IMR-90 (cell line): Measurements from ENCODE around the gene RNF180. TPM values are rescaled to one million over a fixed set of nuclear protein-coding genes. Genes with fewer than 3 reads are reported as not detected.

Experiments
- ATAC-seq: fragments of 200-7000 bp; cut with Tn5 transposase; 2 replicates; pipeline ENCODE4 v1.9.1; 2020; ENCODE audit warnings: low read depth, mild to moderate bottlenecking, moderate library complexity
- BruUV-seq: library from RNA; stranded (reverse); fragments of 400-500 nt; replicated peaks from 2 replicates; lab custom pipeline; 2021; lab: Mats Ljungman, UMichigan
- CTCF ChIA-PET: fragments of 300-600 bp; formaldehyde crosslinking; extraction: SDS; loops from one replicate; lab custom pipeline; 2021; ENCODE audit warnings: antibody characterized with exemption; lab: Yijun Ruan, JAX
- POLR2A ChIA-PET: fragments of 300-600 bp; sonication (Branson Sonifier 250); formaldehyde crosslinking; loops from one replicate; lab custom pipeline; 2022; ENCODE audit warnings: antibody characterized with exemption; ENCODE audit not compliant: unreplicated experiment; lab: Charles Lee
- DNase-seq: peaks from one replicate; pipeline ENCODE4 v3.0.0; 2013
- H2AFZ ChIP-seq: replicated peaks from 2 replicates; pipeline ENCODE3; 2013; ENCODE audit warnings: low read length, mild to moderate bottlenecking; ENCODE audit not compliant: poor library complexity
- H2AK5ac ChIP-seq: 2 replicates; pipeline ENCODE4 v1.6.1; 2013; ENCODE audit warnings: low read depth, low read length, inconsistent platforms
- H2AK9ac ChIP-seq: replicated peaks from 2 replicates; pipeline ENCODE3; 2013; ENCODE audit warnings: mild to moderate bottlenecking, low read depth, low read length, moderate library complexity; ENCODE audit not compliant: poor library complexity
- H2BK120ac ChIP-seq: 2 replicates; pipeline ENCODE4 v1.6.1; 2013; ENCODE audit warnings: low read depth, low read length, inconsistent platforms
- H2BK15ac ChIP-seq: 3 replicates; pipeline ENCODE4 v1.6.1; 2013; ENCODE audit warnings: low read depth, low read length, inconsistent platforms
- H2BK20ac ChIP-seq: 2 replicates; pipeline ENCODE4 v1.6.1; 2013; ENCODE audit warnings: low read depth, mild to moderate bottlenecking, inconsistent platforms, low read length, moderate library complexity
- H2BK5ac ChIP-seq: 2 replicates; pipeline ENCODE4 v1.6.1; 2013; ENCODE audit warnings: mild to moderate bottlenecking, low read depth, low read length, inconsistent platforms; ENCODE audit not compliant: poor library complexity, severe bottlenecking
- H3K14ac ChIP-seq: replicated peaks from 2 replicates; pipeline ENCODE4 v1.6.1; 2013; ENCODE audit warnings: low read depth, low read length, inconsistent platforms
- H3K18ac ChIP-seq: 2 replicates; pipeline ENCODE4 v1.6.1; 2013; ENCODE audit warnings: low read depth, low read length, control low read depth
- H3K23ac ChIP-seq: 2 replicates; pipeline ENCODE4 v1.6.1; 2013; ENCODE audit warnings: low read depth, low read length, inconsistent platforms
- H3K27ac ChIP-seq: 2 replicates; pipeline ENCODE4 v1.5.1; 2013; ENCODE audit warnings: mild to moderate bottlenecking, control low read depth, low read length; ENCODE audit not compliant: insufficient read depth
- H3K27me3 ChIP-seq: 2 replicates; pipeline ENCODE4 v1.6.1; 2013; ENCODE audit warnings: low read length; ENCODE audit not compliant: control insufficient read depth, insufficient read depth
- H3K36me3 ChIP-seq: 2 replicates; pipeline ENCODE4 v1.6.1; 2013; ENCODE audit warnings: low read length, mixed read lengths; ENCODE audit not compliant: control insufficient read depth, insufficient read depth
- H3K4ac ChIP-seq: 2 replicates; pipeline ENCODE4 v1.6.1; 2013; ENCODE audit warnings: low read depth, low read length, inconsistent platforms
- H3K4me1 ChIP-seq: 2 replicates; pipeline ENCODE4 v1.6.1; 2013; ENCODE audit warnings: low read length, mixed read lengths; ENCODE audit not compliant: control insufficient read depth, insufficient read depth
- H3K4me2 ChIP-seq: 2 replicates; pipeline ENCODE4 v1.6.1; 2013; ENCODE audit warnings: low read depth, mild to moderate bottlenecking, control low read depth, low read length, moderate library complexity
- H3K4me3 ChIP-seq: 2 replicates; pipeline ENCODE4 v1.5.1; 2013; ENCODE audit warnings: low read depth, mild to moderate bottlenecking, control low read depth, low read length, moderate library complexity; ENCODE audit not compliant: insufficient read depth
- H3K56ac ChIP-seq: 2 replicates; pipeline ENCODE4 v1.6.1; 2013; ENCODE audit warnings: low read length, inconsistent platforms; ENCODE audit not compliant: insufficient read depth; ENCODE audit errors: extremely low read depth
- H3K79me1 ChIP-seq, 2 experiments: 2 replicates each; pipeline ENCODE4 v1.6.1; 2013; ENCODE audit warnings: low read length in 2 of 2, inconsistent platforms in 1 of 2, low read depth in 1 of 2
- H3K9ac ChIP-seq: 2 replicates; pipeline ENCODE4 v1.6.1; 2013; ENCODE audit warnings: low read depth, low read length, control low read depth
- H3K9me1 ChIP-seq: 2 replicates; pipeline ENCODE4 v1.6.1; 2013; ENCODE audit warnings: low read length, inconsistent platforms; ENCODE audit not compliant: insufficient read depth
- H3K9me3 ChIP-seq: 2 replicates; pipeline ENCODE4 v1.6.1; 2013; ENCODE audit warnings: low read length; ENCODE audit not compliant: control insufficient read depth, insufficient read depth
- H4K20me1 ChIP-seq: 2 replicates; pipeline ENCODE4 v1.6.1; 2013; ENCODE audit warnings: low read length, inconsistent platforms; ENCODE audit not compliant: insufficient read depth
- H4K5ac ChIP-seq: 2 replicates; pipeline ENCODE4 v1.6.1; 2013; ENCODE audit warnings: mild to moderate bottlenecking, low read depth, low read length, control low read depth
- H4K8ac ChIP-seq, 2 experiments: 2 replicates each; pipeline ENCODE4 v1.6.1; 2013; ENCODE audit warnings: low read depth in 2 of 2, low read length in 2 of 2, control low read depth in 1 of 2, inconsistent platforms in 1 of 2
- H4K91ac ChIP-seq: 2 replicates; pipeline ENCODE4 v1.6.1; 2013; ENCODE audit warnings: low read depth, low read length, inconsistent platforms; ENCODE audit not compliant: insufficient read depth
- FOS ChIP-seq: fragments of 150-350 bp; IDR thresholded peaks from 2 replicates; pipeline ENCODE4 v1.6.1; 2016; ENCODE audit warnings: low read depth, low read length
- MAFK ChIP-seq: IDR thresholded peaks from 2 replicates; pipeline ENCODE4 v1.6.1; 2012; ENCODE audit warnings: low read depth, low read length, improper control_type of control experiment
- MAZ ChIP-seq: IDR thresholded peaks from 2 replicates; pipeline ENCODE4 v1.6.1; 2012; ENCODE audit warnings: low read depth, mild to moderate bottlenecking, low read length, improper control_type of control experiment, moderate library complexity, borderline replicate concordance
- NFE2L2 ChIP-seq: fragments of 150-350 bp; IDR thresholded peaks from 2 replicates; pipeline ENCODE4 v1.6.1; 2016; ENCODE audit warnings: low read depth, mild to moderate bottlenecking, low read length
- SMC3 ChIP-seq: fragments of 150-350 bp; IDR thresholded peaks from 2 replicates; pipeline ENCODE4 v1.6.1; 2016; ENCODE audit warnings: low read depth, mild to moderate bottlenecking, antibody characterized with exemption, low read length, moderate library complexity
- whole genome bisulfite sequencing, 2 experiments: methylation state at CpG; one replicate each; pipeline versions ENCODE4 v1.1.5 to v1.1.7; 2013; ENCODE audit warnings: missing lambda C conversion rate in 2 of 2; ENCODE audit not compliant: insufficient read length in 1 of 2; ENCODE audit errors: extremely low coverage in 2 of 2; 5-methylcytosine and 5-hydroxymethylcytosine counted together
- dilution Hi-C: fragments of 300-500 bp; cut with HindIII; formaldehyde crosslinking; loops from one replicate; pipeline ENCODE4 v1.14.3; 2018; ENCODE audit warnings: low sequenced_read_pairs; ENCODE audit not compliant: unreplicated experiment
- in situ Hi-C: fragments of 300-500 bp; cut with MboI; formaldehyde crosslinking; loops from 3 replicates; pipeline ENCODE4 v1.14.3; 2019; ENCODE audit warnings: low sequenced_read_pairs, inconsistent platforms, mixed read lengths
- intact Hi-C: fragments of 100-400 bp; cut with micrococcal nuclease; formaldehyde crosslinking; loops from 2 replicates; pipeline ENCODE4 v1.10.0; 2022
- polyA plus RNA-seq, 3 experiments: library from polyadenylated mRNA; depleted of rRNA; stranded (reverse); fragments of >200 nt; gene quantifications; 2 replicates each; pipeline ENCODE4 v1.2.3, GENCODE V29; 2012; ENCODE audit warnings: low replicate concordance in 1 of 3
- total RNA-seq: library from RNA; depleted of rRNA; stranded (reverse); fragments of >200 nt; gene quantifications from 2 replicates; pipeline ENCODE4 v1.2.3, GENCODE V29; 2012
- TF ChIP-seq, protein P1 (sequence below): conservative IDR thresholded peaks from 2 replicates; pipeline ENCODE4 v1.5.1; 2012; ENCODE audit warnings: mild to moderate bottlenecking, low read depth, low read length, improper control_type of control experiment

Gene RNF180
- total and polyA plus RNA-seq, 2 of the 4 experiments (the other 2 are of a cell fraction): 0.02 to 0.36 TPM

DNA sequence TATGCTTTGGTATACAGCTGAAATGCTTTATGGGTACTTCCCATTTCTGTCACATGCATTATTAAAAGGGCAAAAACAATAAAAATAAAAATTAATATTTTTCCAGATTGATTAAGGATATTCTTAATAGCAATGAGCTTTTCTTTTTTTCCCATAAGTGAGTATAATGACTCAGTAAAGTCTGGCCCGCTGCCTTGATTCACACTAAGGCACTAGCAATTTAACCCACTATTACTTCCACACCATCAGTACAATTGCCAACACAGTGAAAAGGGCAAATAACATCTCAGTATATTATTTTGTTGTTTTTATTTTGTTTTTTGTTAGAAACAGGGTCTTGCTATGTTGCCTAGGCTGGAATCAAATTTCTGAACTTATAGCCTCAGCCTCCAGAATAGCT is 150.1 kb downstream of the RNF180 start:
- Histone ChIP-seq H3K14ac (no peak overlapping the region), H3K18ac (no peak overlapping the region), H3K27me3 (no peaks in the 10 kb centered on the region), H3K79me1 (no peaks in the 10 kb centered on the region), H4K91ac (no peak overlapping the region), H3K27ac (no peak overlapping the region), H3K4me1 (no peaks in the 10 kb centered on the region), H4K8ac (no peak overlapping the region), H3K56ac (no peak overlapping the region), H4K5ac (no peak overlapping the region), H4K20me1 (no peaks in the 10 kb centered on the region), H2BK20ac (no peak overlapping the region), H3K4ac (no peak overlapping the region), H3K9me1 (no peaks in the 10 kb centered on the region), H3K36me3 (no peaks in the 10 kb centered on the region), H2AFZ (no peak overlapping the region), H2AK9ac (no peak overlapping the region), H2BK5ac (no peak overlapping the region), H3K4me2 (no peak overlapping the region), H2BK15ac (no peak overlapping the region), H3K4me3 (no peak overlapping the region), H2AK5ac (no peak overlapping the region), H3K23ac (no peak overlapping the region), H2BK120ac (no peak overlapping the region), H3K9ac (no peak overlapping the region), H3K9me3 (no peaks in the 10 kb centered on the region)
- in situ Hi-C loops (no loop called here), dilution Hi-C loops (no loop called here), intact Hi-C loops (no loop called here)
- DNase-seq: no peak
- BruUV-seq: no TSS peak
- POLR2A ChIA-PET: no interaction called here
- CTCF ChIA-PET: no interaction called here
- no peak for ATAC-seq
- TF ChIP-seq, protein P1, sequence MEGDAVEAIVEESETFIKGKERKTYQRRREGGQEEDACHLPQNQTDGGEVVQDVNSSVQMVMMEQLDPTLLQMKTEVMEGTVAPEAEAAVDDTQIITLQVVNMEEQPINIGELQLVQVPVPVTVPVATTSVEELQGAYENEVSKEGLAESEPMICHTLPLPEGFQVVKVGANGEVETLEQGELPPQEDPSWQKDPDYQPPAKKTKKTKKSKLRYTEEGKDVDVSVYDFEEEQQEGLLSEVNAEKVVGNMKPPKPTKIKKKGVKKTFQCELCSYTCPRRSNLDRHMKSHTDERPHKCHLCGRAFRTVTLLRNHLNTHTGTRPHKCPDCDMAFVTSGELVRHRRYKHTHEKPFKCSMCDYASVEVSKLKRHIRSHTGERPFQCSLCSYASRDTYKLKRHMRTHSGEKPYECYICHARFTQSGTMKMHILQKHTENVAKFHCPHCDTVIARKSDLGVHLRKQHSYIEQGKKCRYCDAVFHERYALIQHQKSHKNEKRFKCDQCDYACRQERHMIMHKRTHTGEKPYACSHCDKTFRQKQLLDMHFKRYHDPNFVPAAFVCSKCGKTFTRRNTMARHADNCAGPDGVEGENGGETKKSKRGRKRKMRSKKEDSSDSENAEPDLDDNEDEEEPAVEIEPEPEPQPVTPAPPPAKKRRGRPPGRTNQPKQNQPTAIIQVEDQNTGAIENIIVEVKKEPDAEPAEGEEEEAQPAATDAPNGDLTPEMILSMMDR: no peak
- TF ChIP-seq MAZ (no peak), FOS (no peak), MAFK (no peak), SMC3 (no peak), NFE2L2 (no peak)
- WGBS, 2 experiments: no CpG with 5 or more reads among the region's 1 CpG
